Central memory CD4-positive, alpha-beta T cell (primary cell): ENCODE measurements around the gene FBXL4.

Experiments
- DNase-seq: peaks from one replicate; pipeline ENCODE4 v3.0.0; 2022

FBXL4 gene

DNA sequence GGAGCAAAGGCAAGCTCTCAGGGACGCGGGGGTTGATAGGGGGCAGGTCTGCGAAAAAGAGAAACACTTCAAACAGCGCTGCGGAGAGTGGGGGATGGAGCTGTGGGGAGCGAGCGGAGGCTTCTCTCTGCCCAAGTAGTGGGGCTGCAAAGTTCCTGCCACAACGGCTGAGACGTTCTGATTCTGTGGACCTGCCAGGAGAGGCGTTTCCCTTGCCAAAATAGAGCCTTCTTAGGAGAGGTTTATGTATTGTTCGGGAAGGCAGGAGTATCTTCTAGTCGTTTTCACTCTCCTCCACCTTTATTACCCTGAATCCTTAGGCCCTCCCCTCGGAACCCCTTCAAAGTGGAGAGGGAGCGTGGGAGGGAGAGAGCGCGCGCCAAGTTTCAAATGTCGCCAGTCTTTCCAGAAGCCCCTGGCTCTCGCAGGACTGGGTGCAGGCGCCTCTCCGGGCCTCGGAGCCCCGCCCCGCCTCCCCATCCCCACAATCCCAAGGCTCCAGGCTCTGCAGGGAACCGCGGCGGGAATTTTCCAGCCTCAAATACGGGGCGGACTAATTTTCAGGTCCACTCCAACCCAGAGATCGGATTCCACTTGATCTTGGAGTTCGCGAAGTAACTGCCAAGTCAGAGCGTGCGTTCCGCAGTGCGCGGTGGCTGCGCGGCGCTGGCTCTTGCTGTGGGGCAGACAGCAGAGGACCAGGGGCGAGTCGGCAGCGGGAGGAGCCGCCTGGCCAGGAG is 123.4 kb downstream of the FBXL4 start:
- no peak for DNase-seq

DNA sequence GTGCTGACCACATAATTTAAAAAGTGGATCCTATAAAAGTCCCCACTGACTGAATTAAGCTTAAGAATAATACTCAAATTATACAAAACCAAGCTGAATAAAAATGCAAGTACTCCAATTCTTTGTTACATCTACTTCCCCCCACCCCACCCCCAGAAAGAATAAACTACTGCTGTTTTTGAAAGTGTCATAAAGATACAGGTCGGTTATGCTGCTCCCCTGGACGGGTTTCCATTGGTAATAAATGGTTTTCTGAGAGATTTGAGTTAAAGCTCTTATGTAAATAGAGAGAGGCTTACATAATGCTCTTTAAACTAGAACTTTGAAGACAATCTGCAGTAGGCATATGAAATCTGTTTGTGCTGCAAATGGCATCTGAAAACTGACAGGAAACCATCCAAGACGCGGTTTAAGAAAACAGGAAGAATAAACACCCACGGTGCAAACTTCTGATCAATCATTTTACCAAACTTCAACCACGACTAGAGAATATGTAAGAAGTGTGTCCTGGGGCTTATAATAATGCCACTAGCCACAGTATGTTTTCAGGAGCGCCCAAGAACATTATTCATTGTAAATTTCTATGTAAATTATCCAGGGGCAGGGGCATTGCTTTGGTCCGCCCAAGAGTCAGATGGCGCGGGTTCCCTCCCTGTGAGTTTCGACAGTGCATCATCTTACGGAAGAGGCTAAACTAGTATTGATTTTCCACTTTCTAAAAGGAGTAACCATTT is 124.2 kb downstream of the FBXL4 start:
- no peak for DNase-seq

DNA sequence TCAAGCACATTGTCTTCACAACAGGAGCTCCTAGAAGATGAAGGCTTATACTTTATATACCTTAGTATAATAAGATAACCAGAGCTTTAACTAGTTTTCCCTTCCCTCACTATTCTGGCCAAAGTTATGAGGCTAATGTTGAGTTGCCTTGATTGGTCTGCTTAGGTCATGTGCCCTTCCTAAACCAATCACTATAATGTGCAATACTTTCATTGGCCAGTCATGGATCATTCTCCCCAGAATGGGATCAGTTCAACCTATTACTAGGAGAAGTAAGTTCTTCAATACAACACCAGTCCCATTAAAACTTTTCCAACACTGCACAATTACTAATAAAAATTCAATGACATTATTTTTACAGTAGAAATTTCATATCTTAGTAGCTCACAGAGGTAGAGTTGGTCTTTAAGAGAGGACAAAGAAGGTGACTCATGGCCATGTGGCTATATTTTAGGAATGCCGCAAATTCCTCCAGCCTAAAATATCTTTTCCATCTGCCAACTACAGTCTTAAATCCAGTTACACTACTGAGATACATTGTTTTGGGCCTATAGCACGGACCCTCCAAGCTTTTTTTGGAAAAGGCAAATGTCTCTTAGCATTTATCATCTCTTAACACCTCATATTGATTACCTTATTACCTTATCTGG is 125.9 kb downstream of the FBXL4 start:
- no peak for DNase-seq
